Cardiac fibroblast (primary cell): ENCODE data around the gene CHN2.
A peak's percentile ranks its signal among the peaks of the same experiment; 100 is the strongest.

Source experiments
- DNase-seq, 2 donors: peaks; one replicate each; pipeline versions ENCODE4 v3.0.0 to v3.0.0-alpha.2; 2010; ENCODE audit warnings: low read depth in 2 of 2
- H3K4me3 ChIP-seq, 2 donors: replicated peaks in 1 of 2; 1 replicate in 1 of 2; 2 replicates in 1 of 2; pipeline ENCODE4 v1.5.1; 2011; ENCODE audit warnings: low read depth in 2 of 2, low read length in 2 of 2, mild to moderate bottlenecking in 2 of 2, moderate library complexity in 1 of 2
- TF ChIP-seq, protein P1 (sequence below): IDR thresholded peaks from one replicate; pipeline ENCODE4 v1.5.1; 2011; ENCODE audit warnings: low read depth, mild to moderate bottlenecking, low read length, inconsistent platforms

The CHN2 gene

GRCh38 chr7:29272057-29272456 lies 77.5 kb downstream of the CHN2 start:
- no peak for DNase-seq
- TF ChIP-seq, protein P1, sequence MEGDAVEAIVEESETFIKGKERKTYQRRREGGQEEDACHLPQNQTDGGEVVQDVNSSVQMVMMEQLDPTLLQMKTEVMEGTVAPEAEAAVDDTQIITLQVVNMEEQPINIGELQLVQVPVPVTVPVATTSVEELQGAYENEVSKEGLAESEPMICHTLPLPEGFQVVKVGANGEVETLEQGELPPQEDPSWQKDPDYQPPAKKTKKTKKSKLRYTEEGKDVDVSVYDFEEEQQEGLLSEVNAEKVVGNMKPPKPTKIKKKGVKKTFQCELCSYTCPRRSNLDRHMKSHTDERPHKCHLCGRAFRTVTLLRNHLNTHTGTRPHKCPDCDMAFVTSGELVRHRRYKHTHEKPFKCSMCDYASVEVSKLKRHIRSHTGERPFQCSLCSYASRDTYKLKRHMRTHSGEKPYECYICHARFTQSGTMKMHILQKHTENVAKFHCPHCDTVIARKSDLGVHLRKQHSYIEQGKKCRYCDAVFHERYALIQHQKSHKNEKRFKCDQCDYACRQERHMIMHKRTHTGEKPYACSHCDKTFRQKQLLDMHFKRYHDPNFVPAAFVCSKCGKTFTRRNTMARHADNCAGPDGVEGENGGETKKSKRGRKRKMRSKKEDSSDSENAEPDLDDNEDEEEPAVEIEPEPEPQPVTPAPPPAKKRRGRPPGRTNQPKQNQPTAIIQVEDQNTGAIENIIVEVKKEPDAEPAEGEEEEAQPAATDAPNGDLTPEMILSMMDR: no peak
- H3K4me3 ChIP-seq: no peak overlapping the region

DNA sequence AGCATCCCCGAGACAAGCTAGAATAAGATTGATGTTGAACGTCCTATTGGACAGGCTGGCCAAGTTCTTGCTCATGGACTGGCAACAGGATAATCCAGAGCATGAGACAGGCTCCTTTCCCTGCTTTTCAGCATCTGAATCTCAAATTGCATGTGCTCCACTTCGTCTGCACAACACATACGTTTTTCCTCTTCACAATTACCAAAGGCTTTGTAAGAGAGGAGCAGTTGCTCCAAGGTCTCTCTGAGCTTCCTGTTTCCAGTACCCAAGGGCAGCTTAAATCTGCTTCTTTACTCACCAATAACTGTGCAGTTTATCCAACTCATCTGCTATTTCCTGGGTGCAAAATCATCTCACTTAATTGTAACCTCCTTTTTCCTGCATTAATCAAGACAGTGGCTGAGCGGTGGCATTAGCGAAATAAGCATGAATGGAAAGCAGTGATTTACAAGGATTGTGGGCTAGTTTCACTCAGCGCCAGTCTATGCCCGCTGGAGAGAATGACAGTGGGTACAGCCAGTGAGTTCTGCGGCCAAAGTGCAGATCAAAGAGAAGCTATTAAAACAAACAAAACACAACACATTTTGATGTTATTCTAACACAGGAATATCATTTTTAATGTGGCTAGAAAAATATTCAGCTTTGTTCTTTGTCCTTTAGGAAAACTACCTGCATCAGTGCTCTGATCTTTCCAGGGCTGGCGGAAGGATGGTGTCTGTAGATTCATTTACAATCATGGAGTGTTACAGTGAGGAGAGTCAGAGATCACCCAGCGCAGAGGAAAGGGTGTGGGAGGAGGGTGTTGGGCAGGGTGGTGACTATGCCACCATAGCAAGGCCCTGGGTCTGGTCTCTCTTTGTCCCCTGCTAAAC lies 79.8 kb downstream of the CHN2 start:
- TF ChIP-seq, protein P1: no peak
- no peak overlapping the region for H3K4me3 ChIP-seq

GRCh38 chr7:29275018-29275318 lies 80.4 kb downstream of the CHN2 start:
- no peak overlapping the region for H3K4me3 ChIP-seq
- TF ChIP-seq, protein P1: no peak
- DNase-seq: no peak

More for the DNA sequence above, 79.8 kb downstream of the CHN2 start:
- peak; percentile 10 to 71 for DNase-seq

DNA sequence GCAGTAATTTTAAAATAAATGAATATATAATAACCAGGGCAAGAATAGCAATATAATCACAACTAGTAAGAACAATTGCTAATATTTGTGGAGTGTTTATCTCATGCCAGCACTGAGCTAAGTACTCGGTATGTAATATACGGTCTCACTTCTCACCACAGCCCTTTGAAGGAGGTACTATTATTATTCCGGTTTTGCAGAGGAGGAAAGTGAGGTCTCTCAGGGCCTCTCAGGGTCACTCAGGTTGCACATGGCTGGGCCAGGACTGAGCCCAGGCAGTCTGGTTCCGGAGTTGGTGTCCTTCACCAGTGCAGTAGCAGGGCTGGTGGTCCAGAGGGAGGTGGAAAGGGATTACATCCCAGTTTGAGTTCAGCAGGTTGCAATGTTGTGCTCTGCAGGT lies 80.9 kb downstream of the CHN2 start:
- H3K4me3 ChIP-seq: no peak overlapping the region
- no peak for DNase-seq
- TF ChIP-seq, protein P1: no peak

- TF ChIP-seq, protein P1: no peak
- no peak for DNase-seq
- no peak overlapping the region for H3K4me3 ChIP-seq
Measured at GRCh38 chr7:29276199-29276598, 81.6 kb downstream of the CHN2 start.

DNA sequence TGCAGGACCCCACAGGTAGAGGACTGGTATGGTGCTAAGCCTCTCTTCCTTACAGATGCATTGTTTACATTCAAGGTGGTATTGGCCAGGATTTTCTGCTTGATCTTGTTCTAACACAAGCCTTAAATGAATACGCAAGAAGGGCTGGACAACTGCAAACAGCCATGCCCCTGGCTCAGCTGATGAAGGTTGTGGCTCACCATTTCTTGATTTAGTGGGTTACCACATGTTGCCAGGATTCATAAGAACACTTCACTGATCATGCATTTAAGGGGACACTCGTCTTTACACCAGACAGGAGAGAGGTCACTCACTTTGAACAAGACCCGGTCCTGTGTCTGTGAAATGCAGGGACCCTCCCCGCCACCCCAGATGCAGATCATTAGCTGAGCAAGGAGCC lies 82.2 kb downstream of the CHN2 start:
- no peak overlapping the region for H3K4me3 ChIP-seq
- TF ChIP-seq, protein P1: no peak
- DNase-seq: no peak
